A673 (cell line): ENCODE measurements around the gene ASMTL.

Experiments used
- CTCF ChIP-seq: fragments of 300-800, 200-600 bp; sonication (generic); conservative IDR thresholded peaks from 2 replicates; pipeline ENCODE4 v1.5.1; 2017; ENCODE audit warnings: low read depth, mild to moderate bottlenecking, antibody characterized with exemption, low read length, moderate library complexity, mixed read lengths
- EZH2 ChIP-seq: fragments of 200-600 bp; sonication (generic); IDR thresholded peaks from 2 replicates; pipeline ENCODE4 v1.6.1; 2017; ENCODE audit warnings: borderline replicate concordance, low read depth, mild to moderate bottlenecking, mixed read lengths, antibody characterized with exemption, low read length; ENCODE audit not compliant: poor library complexity, severe bottlenecking

GRCh38 chrX:1354036-1355019 lies 98.4 kb downstream of the ASMTL start:
- TF ChIP-seq CTCF, result no peak
- no peak for TF ChIP-seq EZH2
